Lower lobe of right lung (tissue), 2 donors: ENCODE results near the gene EML2. TPM values are rescaled to one million over a fixed set of nuclear protein-coding genes. Genes with fewer than 3 reads are reported as not detected.

Source experiments
- ATAC-seq, 2 donors: fragments of 200-7000 bp; cut with Tn5 transposase; one replicate each; pipeline ENCODE4 v1.9.1; 2020 to 2022; ENCODE audit warnings: mild to moderate bottlenecking in 2 of 2, moderate library complexity in 2 of 2
- DNase-seq: peaks from one replicate; pipeline ENCODE4 v3.0.0-alpha.2; 2020
- H3K27ac ChIP-seq: fragments of 200-600 bp; one replicate; pipeline ENCODE4 v1.8.0; 2022
- H3K27me3 ChIP-seq: fragments of 200-600 bp; one replicate; pipeline ENCODE4 v1.8.0; 2022; ENCODE audit warnings: low read depth
- H3K36me3 ChIP-seq: fragments of 200-600 bp; one replicate; pipeline ENCODE4 v1.8.0; 2022; ENCODE audit warnings: mild to moderate bottlenecking
- H3K4me1 ChIP-seq: fragments of 200-600 bp; one replicate; pipeline ENCODE4 v1.8.0; 2022
- H3K4me3 ChIP-seq: fragments of 200-600 bp; one replicate; pipeline ENCODE4 v1.8.0; 2022; ENCODE audit warnings: mild to moderate bottlenecking
- H3K9me3 ChIP-seq: fragments of 200-600 bp; one replicate; pipeline ENCODE4 v1.8.0; 2022
- intact Hi-C: fragments of 100-400 bp; cut with DNase I; formaldehyde crosslinking; loops from one replicate; pipeline ENCODE4 v1.11.0; 2022
- total RNA-seq: library from RNA; stranded (reverse); fragmentation: NEBNext Ultra II Directional; extraction: Animal tissue kit (Norgen Biotek cat#: 25700); gene quantifications from one replicate; pipeline ENCODE4 v1.2.1, GENCODE V29; 2021
- TF ChIP-seq, protein P1 (sequence below): fragments of 200-600 bp; IDR thresholded peaks from one replicate; pipeline ENCODE4 v1.8.0; 2022; ENCODE audit warnings: antibody characterized with exemption, mild to moderate bottlenecking
- donor health status: DM: no; HTN: yes; CAD: no; lungs with severe emphysema.

The EML2 gene
- total RNA-seq, 1 donor from 2014 or later, result 51.4 TPM

DNA sequence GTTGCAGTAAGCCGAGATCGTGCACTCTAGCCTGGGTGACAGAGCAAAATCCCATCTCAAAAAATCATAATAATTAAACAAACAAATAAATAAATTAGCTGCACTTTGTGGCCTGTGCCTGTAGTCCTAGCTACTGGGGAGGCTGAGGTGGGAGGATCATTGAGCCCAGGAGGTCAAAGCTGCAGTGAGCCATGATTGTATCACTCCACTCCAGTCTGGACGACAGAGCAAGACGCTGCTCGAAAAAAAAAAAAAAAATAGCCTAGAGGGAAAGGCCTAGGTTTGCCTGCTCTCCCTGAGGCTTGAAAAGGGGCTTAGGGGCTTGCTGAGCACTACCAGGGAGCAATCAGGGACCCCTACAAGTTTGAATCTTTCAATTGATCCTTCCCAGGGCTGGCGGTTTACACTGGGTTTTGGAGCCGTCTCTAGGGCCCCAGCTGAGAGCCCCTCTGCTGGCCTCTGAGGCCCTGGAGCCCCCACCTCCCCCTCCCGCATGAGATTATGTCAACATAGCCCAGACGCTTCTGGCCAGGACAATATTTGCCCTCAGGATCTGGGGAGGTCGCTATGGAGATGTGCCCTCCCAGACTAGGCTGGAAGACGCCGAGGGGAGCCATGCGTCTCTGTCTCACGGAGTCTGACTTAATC lies 18.4 kb upstream of the EML2 start:
- no peak overlapping the region for H3K4me3 ChIP-seq
- no peak overlapping the region for H3K27ac ChIP-seq
- peak in 1 of 2 donors; percentile 19 for ATAC-seq
- no peaks in the 10 kb centered on the region for H3K4me1 ChIP-seq
- intact Hi-C loops, result no loop called here
- H3K9me3 ChIP-seq, result no peaks in the 10 kb centered on the region
- H3K36me3 ChIP-seq, result no peaks in the 10 kb centered on the region
- H3K27me3 ChIP-seq, result no peaks in the 10 kb centered on the region
- TF ChIP-seq, protein P1, sequence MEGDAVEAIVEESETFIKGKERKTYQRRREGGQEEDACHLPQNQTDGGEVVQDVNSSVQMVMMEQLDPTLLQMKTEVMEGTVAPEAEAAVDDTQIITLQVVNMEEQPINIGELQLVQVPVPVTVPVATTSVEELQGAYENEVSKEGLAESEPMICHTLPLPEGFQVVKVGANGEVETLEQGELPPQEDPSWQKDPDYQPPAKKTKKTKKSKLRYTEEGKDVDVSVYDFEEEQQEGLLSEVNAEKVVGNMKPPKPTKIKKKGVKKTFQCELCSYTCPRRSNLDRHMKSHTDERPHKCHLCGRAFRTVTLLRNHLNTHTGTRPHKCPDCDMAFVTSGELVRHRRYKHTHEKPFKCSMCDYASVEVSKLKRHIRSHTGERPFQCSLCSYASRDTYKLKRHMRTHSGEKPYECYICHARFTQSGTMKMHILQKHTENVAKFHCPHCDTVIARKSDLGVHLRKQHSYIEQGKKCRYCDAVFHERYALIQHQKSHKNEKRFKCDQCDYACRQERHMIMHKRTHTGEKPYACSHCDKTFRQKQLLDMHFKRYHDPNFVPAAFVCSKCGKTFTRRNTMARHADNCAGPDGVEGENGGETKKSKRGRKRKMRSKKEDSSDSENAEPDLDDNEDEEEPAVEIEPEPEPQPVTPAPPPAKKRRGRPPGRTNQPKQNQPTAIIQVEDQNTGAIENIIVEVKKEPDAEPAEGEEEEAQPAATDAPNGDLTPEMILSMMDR, result no peak
- no peak for DNase-seq

DNA sequence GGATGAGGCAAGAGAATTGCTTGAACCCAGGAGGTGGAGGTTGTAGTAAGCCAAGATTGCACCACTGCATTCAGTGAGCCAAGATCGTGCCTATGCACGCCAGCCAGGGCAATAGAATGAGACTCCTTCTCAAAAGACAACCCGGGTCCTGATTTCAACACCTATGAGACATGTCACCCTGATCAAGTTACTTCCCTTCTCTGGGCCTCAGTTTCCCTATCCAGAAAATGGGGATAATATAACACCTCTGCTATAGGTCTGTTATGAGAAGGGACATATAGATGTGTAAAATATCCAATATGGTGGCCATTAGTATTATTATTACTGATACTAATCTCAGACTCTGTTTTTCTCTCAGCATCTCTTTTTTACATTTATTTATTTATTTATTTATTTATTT lies 15.9 kb upstream of the EML2 start:
- Histone ChIP-seq H3K27me3 (no peaks in the 10 kb centered on the region), H3K4me1 (no peaks in the 10 kb centered on the region), H3K9me3 (no peaks in the 10 kb centered on the region), H3K27ac (no peak overlapping the region), H3K4me3 (no peak overlapping the region), H3K36me3 (no peaks in the 10 kb centered on the region)
- DNase-seq (no peak), ATAC-seq (no peak)
- TF ChIP-seq, protein P1, result no peak
- intact Hi-C loops, result no loop called here

DNA sequence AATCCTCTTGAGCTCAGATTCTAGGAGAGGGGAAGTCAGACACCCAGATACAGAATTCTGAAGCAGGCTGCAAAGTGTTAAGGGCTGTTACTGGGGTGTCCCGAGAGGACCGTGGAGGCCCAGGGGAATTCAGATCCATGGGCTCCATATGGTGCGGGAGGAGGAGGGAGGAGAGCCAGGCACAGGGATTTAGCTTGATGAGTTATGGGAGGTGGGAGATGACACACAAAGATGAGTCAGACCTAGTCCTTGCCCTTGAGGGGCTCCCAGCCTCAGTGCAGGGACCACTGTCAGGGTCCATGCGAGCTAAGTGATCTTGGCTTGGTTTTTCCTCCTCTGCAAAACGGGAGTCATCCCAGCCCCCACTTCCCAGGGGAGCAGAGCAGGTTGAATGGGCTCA lies 14.4 kb upstream of the EML2 start:
- ATAC-seq, result no peak

GRCh38 chr19:45650722-45651121 lies 11.5 kb upstream of the EML2 start:
- ATAC-seq (no peak), DNase-seq (no peak)
- TF ChIP-seq, protein P1, result no peak
- no peak overlapping the region for H3K4me3 ChIP-seq
- peaks cover 6% of the 10 kb centered on the region for H3K27me3 ChIP-seq
- H3K4me1 ChIP-seq, result peaks cover 9% of the 10 kb centered on the region
- no peak overlapping the region for H3K27ac ChIP-seq
- H3K36me3 ChIP-seq, result no peaks in the 10 kb centered on the region
- intact Hi-C loops, result no loop called here
- H3K9me3 ChIP-seq, result no peaks in the 10 kb centered on the region

More for the DNA sequence above, 14.4 kb upstream of the EML2 start:
- Histone ChIP-seq H3K27me3 (no peaks in the 10 kb centered on the region), H3K4me1 (no peaks in the 10 kb centered on the region), H3K27ac (no peak overlapping the region), H3K4me3 (no peak overlapping the region), H3K9me3 (no peaks in the 10 kb centered on the region), H3K36me3 (no peaks in the 10 kb centered on the region)
- TF ChIP-seq, protein P1, result no peak
- intact Hi-C loops, result no loop called here
- DNase-seq, result no peak

GRCh38 chr19:45646345-45646698 lies 7.1 kb upstream of the EML2 start:
- TF ChIP-seq, protein P1, result no peak
- H3K4me3 ChIP-seq, result peak overlapping the region; percentile 54
- H3K4me1 ChIP-seq, result peaks cover 34% of the 10 kb centered on the region
- H3K27ac ChIP-seq, result no peak overlapping the region
- no peaks in the 10 kb centered on the region for H3K9me3 ChIP-seq
- ATAC-seq, result no peak
- intact Hi-C loops, result no loop called here
- DNase-seq, result no peak
- H3K36me3 ChIP-seq, result no peaks in the 10 kb centered on the region
- H3K27me3 ChIP-seq, result peaks cover 24% of the 10 kb centered on the region
